A172 (cell line): Measurements from ENCODE around the gene CALML3. TPM values are rescaled to one million over a fixed set of nuclear protein-coding genes. Genes with fewer than 3 reads are reported as not detected.
"Not testable (repeated sequence)": the region's sequence is repeated elsewhere in the genome, so short reads cannot be mapped to it uniquely, and the experiment has no call there.

Experiments used
- DNase-seq: peaks from one replicate; pipeline ENCODE4 v3.0.0-alpha.2; 2015; ENCODE audit warnings: low spot score
- total RNA-seq: library from RNA; depleted of rRNA; stranded (reverse); fragments of >200 nt; shearing (Covaris generic); gene quantifications from 2 replicates; pipeline ENCODE4 v1.2.3, GENCODE V29; 2014

Gene CALML3
- total RNA-seq, 1 experiment from 2014 or later, result not detected

DNA sequence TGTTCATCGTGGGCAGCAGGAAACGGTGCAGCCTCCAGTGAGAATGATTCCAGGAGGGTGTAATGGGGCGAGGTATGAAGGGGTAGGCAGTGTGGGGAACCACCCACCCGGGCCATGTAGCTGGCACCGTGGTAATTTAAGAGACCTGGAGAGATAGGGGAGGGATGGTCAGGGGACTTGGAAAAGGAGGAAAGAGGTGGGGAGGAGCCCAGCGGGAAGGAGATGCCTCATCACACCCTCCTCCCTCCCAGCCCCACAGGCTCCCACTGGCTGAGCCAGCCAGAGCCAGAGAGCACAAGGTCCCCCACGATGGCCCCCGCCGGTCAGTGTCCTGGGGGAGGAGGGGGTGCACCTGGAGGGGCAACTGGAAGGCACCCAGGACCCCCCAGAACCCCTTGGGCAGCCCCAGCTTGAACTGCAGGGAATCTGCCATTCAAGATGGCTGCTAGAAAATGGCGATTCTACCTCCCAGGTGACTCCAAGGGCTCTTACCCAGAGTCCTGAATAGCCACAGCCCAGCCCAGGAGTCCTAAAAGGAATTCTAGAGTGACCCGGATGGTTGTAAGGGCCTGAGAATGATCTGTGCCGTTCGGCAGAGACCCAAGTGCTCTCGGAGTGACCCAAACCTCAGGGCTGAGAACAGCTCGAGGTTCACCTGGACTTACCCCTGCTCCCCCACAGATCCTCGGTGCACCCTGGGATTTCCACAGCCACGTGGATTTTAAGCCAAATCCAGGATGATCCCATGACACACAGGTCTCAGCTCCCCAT is 28.8 kb downstream of the CALML3 start:
- no peak for DNase-seq

DNA sequence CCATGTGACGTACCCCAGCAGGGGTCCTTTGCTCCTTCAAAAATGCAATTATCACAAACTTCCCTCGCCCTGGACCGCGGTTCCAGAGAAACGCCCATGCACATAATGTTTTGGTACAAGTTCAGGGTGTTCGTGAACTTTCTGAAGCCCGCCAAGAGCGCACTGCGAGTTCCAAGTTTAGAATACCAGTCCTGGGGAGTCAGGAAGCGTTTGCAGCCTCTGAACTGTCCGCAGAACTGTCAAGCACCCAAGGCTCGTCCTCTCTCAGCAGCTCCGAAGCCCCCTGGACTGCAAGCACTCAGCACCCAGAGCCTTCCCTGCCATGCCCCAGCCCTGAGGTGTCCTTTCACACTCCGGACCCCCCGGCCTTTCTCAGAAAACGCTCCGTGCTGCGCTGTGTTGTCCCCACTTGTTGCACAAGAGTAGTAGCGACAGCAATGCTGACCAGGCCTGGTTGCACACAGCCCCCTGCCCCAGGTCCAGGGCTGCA is 30.3 kb downstream of the CALML3 start:
- no peak for DNase-seq

DNA sequence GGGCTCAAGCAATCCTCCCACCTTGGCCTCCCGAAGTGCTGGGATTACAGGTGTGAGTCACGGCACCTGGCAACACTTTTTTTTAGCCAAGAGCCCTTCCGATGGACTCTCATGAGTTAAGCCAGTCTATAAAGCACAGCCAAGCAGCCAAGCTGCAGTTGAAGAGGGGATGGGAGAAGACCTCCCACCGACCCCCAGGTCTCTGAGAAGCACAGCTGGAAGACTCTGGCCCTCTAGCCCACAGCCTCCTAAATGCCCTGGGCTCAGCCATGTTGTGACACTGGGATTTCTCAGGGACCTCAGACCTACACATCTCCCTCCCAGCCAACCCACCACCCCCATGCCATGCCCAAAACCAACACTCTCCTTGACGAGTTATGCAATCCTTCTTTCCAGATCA is 31.1 kb downstream of the CALML3 start:
- no peak for DNase-seq

DNA sequence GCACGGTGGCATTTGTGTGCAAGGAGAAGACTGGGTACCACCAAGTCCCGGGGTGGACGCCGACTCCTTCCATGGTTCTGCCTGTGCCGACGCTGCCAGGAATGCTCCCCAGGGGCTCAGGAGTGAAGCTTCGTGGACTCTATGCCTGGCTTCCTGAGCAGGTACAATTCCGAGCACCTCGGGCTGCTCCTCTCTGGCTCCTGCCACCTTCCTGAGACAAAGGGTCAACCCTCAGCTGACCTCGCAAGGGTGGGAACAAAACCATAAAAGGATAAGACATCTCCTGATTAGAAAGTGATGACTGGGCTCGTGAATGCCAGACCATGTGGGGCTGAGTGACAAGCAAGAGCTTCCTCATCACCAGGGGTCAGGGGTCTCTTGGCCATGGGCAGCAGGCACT is 31.8 kb downstream of the CALML3 start:
- no peak for DNase-seq

DNA sequence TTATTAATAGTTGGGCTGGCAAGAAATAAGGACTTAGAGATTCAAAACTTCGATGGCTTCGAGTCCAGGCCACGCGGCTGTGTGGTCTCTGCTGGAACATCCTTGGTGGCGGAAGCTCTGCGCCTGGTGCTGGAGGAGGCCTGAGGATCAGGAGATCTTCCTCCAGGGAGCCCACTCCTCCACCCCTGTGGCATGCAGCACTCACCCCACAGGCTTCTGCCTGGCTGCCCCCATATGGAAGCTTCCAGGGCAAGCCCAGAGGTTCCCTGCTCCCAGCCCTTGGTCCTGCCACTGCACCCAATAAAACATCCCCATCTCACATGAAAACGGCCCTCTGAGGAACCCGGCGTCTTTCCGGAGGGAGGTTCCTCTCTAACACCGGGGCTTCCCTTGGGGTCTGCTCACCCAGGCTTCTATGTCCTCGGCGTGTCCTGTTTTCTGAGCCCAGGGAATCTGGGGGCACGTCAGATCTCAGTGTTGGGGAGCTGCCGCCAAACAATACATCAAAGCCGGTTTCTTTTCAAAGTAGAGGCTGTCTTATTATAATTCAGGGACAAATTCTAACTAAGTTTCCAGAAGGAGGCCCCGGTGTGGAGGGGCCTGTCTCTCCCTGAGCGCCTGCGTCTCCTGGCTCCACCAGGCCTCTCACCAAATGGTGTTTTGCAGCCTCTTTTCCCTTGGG is 32.4 kb downstream of the CALML3 start:
- DNase-seq, result no peak

DNA sequence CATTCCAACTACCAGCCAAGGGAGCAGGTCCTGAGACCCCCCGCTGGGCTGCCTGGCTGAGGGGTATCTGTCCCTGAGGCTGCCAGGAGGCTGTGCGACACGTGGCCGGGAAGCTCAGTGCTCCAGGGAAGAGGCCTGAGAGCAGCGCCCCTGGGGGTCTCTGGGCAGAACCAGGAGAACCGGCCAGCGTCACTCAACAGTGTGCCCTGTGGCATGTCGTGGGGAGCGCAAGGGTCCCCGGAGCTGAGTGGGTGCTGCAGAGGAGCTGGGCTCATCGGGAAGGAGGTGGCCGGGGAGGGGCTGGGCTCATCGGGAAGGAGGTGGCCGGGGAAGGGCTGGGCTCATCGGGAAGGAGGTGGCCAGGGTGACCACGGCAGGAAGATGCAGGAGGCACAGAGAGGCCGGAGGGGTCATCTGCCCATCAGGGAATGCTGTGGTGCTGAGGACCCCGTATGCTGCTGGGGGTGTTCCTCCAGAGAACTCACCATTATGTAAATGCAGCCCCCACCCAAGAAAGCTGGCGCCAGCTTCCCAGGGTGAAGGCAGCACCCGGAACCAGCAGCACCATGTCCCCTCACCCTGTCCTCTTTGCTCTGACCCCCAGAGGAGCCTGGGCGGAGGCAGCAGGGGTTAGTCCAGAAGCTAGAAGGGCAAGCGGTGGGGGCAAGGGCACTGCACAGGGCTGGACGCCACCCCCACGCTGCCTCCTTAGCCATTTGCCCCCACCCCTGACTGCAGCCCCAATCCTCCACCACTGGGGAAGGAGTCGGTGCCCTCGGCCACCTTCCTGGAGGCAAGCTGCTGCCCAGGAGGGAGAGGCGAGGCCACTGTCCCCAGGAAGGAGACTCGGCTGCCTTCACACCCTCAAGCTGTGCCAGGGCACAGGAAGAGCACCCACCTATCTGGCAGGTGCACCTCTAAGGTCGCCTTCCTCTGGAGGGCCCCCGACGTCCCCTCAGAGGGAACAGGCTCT is 33.3 kb downstream of the CALML3 start:
- no peak for DNase-seq

DNA sequence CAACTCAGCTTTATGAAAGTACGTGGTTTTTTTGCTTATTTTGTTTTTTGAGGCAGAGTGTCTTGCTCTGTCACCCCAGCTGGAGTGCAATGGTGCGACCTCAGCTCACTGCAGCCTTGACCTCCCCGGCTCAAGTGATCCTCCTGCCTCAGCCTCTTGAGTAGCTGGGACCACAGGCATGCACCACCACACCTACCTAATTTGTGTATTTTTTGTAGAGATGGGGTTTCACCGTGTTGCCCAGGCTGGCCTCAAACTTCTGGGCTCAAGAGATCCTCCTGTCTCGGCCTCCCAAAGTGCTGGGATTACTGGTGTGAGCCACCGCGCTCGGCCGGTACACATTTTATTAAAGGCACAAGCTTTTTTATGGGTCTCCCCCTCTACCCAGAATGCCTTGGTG is 34.3 kb downstream of the CALML3 start:
- not testable (repeated sequence) for DNase-seq

DNA sequence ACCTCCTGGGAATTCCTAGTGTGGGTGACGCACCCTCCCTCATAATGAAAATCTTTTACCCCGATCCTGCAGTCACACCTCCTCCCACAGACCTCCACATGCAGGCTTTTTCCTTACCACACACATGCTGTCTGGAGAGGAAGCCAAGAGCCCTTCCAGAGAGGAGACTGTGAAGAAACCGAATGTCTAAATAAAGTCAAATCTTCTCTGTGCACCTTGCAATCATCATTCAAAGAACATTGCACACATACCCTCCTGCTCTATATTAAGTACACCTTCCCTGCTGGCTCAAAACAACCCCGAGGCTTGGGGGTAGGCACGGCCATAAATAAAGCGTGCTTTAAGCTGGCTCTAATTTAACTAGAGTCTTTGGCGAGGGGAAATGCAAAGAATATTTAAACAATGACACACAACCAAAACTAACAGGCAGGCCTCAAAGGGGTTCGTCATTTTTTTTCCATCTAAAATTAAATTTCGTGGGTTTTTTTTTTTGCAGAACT is 34.9 kb downstream of the CALML3 start:
- peak; percentile 52 for DNase-seq

DNA sequence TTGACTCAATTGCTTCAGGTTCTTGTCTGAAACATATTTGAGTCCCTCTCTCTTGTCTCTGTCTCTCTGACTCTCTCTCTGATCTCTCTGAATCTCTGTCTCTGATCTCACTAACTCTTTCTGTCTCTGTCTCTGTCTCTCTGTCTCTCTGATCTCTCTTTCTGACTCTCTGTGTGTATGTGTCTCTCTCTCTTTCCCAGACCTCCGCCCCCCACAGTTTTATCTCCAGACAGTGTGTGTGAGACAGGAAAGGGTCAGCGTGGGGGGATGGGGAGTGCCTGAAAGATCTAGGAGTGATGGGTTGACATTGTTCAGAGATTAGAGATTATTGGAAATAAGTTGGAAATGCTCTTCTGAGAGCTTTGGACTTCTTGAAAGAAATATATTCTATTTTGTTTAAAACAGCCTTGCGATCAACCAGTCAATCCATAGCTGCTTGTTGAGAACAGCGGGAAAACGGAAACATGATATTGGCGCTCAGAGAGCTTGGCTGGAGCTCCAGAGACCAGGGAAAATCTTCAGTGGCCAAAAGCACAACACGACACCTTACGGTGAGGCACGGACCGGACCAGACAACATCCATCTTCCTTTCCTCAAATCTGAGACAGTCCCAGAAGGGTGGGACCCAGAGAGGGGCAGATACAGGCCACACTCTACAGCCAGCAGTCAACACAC is 35.5 kb downstream of the CALML3 start:
- DNase-seq, result no peak

DNA sequence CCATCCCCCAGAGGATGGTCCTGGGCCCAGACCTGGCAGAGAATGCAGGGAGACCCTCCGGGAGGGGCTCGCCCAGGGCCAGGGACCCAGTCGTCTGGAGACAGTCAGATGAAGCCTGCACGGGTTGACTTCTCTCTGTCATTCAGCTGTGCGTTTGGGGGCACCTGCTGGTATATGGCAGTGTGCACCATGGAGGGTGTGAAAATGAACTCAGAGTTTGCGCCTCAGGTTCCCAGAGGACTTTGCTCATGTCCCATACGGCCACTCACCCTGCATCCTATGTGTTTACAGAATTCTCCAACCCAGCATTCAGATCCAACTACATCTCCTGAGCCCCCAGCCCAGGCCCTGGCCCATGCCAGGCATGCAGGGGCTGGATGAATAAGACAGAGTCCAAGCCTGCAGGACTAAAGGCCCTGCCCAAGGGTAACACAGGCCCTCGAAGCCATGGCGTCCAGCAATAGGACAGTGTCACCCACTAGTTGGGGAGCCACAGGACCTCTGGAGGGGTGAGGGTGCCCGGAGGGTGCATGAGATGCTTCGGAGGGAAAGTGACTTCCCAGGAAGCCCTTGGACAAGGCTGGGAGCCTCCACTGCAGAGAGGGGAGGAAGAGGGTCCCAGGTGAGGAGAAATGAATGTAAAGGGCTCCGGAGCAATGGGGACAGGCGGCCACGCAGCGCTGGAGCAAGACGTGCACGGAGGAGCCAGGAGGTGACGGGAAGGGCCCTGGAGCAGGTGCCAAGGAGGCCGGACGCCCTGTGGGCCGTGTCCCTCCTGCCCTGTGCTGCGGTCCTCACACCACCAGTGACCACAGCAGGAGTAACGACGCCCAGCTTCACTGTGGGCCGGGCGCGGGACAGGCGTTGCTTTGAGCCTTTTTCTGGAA is 36.3 kb downstream of the CALML3 start:
- DNase-seq, result no peak

DNA sequence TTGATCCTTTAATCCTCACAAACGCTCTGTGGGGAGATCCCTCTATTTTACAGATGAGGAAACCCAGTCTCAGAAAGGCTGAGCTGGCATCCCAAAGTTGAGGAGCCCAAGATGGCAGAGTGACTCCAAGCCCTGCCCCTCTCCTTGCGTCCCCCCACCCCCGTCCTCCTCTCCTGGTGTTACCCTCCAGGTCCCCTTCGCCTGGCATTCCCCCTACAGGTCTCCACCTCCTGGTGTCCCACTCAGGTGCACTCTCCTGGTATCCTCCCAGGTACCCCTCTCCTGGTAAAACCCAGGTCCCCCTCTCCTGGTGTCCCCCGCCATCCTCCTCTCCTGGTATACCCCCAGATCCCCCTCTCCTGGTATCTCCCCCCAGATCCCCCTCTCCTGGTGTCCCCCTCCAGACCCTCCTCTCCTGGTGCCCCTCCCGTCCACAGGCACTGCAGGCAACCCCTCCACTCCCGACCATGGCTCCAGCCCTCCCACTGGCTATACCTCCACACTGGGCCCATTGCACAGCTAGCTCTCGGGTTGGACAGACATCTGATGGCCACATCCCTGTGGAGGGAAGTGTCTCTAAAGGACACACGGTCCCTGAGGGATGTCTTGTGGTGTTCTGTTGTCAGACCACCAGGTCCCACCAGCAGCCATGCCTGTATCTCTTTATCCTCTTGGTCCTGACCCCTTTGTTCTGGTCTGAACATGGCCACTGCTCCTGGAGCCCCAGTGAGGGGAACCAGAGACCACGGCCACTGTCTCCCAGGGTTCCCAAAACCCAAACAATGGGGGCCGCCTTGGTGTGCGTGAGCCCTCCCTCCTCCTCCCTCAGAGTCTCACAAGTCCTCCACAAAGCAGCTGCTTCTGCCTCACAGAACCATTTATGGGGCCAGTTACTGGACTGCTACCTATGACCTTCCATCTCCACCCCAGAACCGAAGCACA is 37.2 kb downstream of the CALML3 start:
- no peak for DNase-seq

DNA sequence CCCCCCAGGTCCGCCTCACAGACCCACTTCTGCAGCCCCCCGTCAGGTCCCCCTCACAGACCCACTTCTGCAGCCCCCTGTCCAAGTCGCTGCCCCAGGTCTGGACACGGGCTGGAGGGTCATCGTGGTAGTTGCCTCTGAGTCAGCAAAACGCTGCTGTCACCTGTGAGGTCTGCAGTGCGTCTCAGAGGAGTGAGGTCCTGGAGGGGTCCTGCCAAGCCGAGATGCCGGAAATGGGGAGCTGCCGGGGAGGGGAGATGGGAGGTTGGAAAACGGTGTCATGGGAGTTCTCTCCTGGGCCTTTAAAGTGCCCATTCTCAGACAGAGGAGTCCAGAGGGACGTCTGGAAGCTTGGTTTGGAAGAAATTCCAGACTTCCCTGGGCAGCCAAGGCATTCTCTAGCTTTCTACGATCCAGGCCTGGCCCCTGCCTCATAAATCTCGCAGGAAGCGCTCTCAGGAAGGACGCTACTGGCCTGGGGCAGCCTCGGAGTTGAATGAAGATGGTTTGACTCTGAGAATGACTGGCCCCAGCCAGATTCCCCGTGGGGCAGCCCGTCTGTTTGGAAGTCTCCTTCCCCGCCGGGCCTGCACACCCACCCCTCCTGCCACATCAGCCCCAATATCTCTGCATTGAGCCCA is 38.7 kb downstream of the CALML3 start:
- DNase-seq, result no peak

DNA sequence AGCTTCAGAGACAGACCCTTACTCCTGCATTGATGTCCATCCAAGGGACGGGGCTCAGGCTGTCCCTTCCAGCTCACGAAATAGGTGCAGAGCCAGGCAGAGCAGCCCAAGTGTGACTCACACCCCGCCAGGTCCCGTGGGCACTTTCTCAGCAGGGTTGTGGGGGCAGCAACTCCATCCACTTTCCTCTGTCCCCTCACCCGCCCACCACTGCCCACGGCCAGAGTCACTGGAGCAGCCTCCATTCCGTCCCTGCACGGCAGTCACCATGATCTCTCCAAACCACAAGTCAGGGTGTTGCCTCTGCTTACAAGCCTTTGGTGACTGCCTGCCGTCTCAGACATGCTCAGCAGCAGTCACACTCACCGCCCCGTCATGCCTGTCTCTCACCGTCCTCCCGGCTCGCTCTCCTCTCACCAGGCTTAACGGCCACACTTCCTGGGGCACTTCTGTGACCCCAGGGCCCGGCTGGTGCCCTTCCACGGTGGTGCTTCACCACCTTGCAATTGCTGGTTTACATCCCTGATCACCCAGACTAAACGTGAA is 39.3 kb downstream of the CALML3 start:
- DNase-seq, result peak; percentile 75

DNA sequence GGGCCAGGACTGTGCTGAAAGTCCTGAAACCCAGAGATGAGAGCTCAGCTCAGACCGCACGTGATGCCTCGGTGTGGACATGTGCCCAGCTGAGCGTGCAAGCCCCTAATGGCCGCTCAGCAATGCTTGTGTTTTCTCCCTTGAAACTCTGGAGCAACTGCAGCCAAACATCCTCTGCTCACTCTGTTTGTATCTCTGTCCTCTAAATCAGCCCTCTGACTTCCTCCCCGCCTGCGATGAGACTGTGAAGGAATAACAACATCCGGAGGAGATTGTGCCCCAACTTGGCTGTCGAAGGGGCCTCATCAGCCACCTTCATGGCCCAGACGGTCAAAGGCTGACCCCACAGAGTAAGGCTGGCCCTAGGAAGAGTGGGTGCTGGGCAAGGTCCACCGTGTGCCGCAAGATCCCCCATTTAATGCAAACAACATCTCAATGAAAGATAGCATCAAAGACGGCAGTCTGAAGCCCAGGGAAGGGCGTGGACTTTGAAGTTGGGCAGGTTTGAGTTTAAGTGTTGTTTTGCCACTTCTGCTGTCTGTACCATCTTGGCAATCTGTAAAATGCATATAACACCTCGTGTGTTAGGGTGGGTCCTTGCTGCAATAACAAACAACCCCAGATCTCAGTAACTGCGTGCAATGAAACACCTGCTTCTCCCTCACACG is 39.9 kb downstream of the CALML3 start:
- DNase-seq, result no peak

DNA sequence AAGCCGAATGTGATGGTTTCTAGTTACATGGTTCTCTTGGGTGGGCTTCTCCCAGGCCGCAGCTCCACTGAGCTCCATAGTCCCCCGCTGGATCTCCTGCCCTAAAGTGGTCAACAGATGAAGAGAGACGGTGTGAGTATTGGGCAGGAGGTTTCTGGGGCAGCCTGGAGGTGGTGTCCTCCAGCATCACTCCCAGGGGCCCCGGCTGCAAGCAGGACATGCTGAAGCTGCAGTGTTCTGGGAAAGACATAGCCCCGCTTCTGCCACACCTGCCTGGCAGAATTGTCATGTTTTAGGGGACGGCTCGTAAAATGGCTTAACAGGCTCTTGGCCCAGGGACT is 40.4 kb downstream of the CALML3 start:
- no peak for DNase-seq

DNA sequence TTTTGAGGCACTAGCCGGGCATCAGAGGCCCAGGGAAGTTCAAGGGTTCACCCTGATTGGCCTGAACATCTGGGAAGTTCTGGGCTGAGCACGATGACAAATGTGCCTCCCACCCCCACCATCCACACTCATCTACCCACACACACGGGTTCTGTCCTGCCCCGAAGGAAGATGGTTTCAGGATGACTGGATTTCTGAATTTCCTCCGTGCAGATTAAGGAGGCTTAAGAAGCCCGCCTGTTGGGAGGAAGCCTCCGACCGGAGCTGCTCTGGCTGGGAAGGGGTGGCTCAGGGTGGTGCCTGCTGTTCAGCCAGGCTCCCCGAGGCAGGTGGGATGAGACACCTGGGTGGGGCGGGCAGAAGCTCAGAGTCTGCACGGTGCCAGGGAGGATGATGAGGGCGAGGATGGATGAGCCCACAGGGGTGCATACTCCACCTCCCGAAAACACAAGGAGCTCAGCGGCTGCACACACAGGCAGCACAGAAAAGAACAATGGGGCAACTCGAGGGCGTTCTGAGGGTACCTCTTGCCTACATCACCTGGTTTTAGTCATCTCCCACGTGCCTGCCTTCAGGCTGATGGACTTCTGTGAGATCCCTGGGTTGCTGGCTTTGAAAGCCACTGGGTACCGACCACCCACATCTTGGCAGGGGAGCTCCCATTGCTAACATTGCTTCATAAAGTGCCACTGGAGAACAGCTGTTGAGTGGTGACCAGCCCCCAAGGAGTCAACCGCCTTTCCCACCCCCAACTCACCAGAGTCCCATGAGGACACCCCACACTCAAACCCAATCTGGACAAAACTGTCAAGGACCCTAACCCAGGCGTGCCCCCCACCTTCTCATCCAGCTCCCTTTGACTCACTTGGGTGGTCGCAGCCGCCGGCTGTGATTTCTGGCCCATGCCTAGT is 41.2 kb downstream of the CALML3 start:
- peak; percentile 52 for DNase-seq

DNA sequence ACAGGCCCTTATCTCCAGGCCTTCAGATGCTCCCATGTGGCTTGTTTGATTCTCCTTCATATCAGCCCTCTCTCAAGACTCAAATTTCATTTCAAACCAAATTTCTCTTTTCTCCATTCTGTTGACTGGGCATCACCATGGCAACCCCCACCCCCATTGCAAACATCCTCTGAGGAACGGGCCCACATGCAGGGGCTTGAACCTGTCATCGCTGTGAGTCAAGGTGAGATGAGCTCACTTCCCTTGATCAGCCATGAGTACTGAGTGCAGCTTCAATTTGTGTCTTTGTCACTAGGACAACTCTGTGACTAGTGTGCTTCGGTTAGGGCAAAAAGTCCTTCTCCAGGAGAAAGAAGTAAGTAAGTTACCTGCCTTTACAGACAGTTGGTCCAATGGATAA is 41.9 kb downstream of the CALML3 start:
- no peak for DNase-seq
